Measurements from ENCODE around the gene NFIA. TPM values are rescaled to one million over a fixed set of nuclear protein-coding genes. Genes with fewer than 3 reads are reported as not detected.

The NFIA gene
- total RNA-seq, 6 donors from 2014 or later, result 33.5 to 94.3 (median 44.9) TPM

- DNase-seq (no peak), ATAC-seq (ENCODE audit: low FRiP score in 2 of 2) (no peak)
- peaks cover 0 to 14% (median 4%) of the 10 kb centered on the region in 4 donors for H3K4me1 ChIP-seq
- no peaks in the 10 kb centered on the region for H3K27me3 ChIP-seq
- WGBS, 2 donors, result 92 to 98% methylated on average over 2 of the region's 2 CpGs
- H3K27ac ChIP-seq, result no peak overlapping the region
- no peaks in the 10 kb centered on the region for H3K9me3 ChIP-seq
- H3K36me3 ChIP-seq, result no peaks in the 10 kb centered on the region
- H3K4me3 ChIP-seq, result no peak overlapping the region
- TF ChIP-seq POLR2A (IDR thresholded peaks at IDR 0.05) (no peak), EP300 (IDR thresholded peaks at IDR 0.05) (no peak), POLR2AphosphoS5 (IDR thresholded peaks at IDR 0.05) (no peak), CTCF (IDR thresholded peaks at IDR 0.05) (no peak)
Measured at GRCh38 chr1:61270107-61270506, 187.7 kb downstream of the NFIA start.

GRCh38 chr1:61270761-61271411 lies 188.5 kb downstream of the NFIA start:
- peaks cover 0 to 14% (median 4%) of the 10 kb centered on the region in 4 donors for H3K4me1 ChIP-seq
- no peak for TF ChIP-seq EP300 (IDR thresholded peaks at IDR 0.05)
- no peak for TF ChIP-seq POLR2A (IDR thresholded peaks at IDR 0.05)
- TF ChIP-seq POLR2AphosphoS5 (IDR thresholded peaks at IDR 0.05), result no peak
- no peak for TF ChIP-seq CTCF (IDR thresholded peaks at IDR 0.05)
- H3K27me3 ChIP-seq, result no peaks in the 10 kb centered on the region
- no peak overlapping the region for H3K27ac ChIP-seq
- ATAC-seq (ENCODE audit: low FRiP score in 2 of 2), result no peak
- no peak for DNase-seq
- H3K9me3 ChIP-seq, result no peaks in the 10 kb centered on the region
- no peaks in the 10 kb centered on the region for H3K36me3 ChIP-seq
- H3K4me3 ChIP-seq, result no peak overlapping the region
- WGBS, 2 donors, result 76 to 86% methylated on average over 8 of the region's 8 CpGs

- H3K27me3 ChIP-seq, result no peaks in the 10 kb centered on the region
- peaks cover 0 to 14% (median 4%) of the 10 kb centered on the region in 4 donors for H3K4me1 ChIP-seq
- no peak overlapping the region for H3K27ac ChIP-seq
- WGBS, 2 donors, result 77 to 91% methylated on average over 5 of the region's 5 CpGs
- DNase-seq (no peak), ATAC-seq (ENCODE audit: low FRiP score in 2 of 2) (no peak)
- TF ChIP-seq EP300 (IDR thresholded peaks at IDR 0.05), result no peak
- TF ChIP-seq POLR2A (IDR thresholded peaks at IDR 0.05), result no peak
- H3K36me3 ChIP-seq, result no peaks in the 10 kb centered on the region
- no peaks in the 10 kb centered on the region for H3K9me3 ChIP-seq
- no peak overlapping the region for H3K4me3 ChIP-seq
Measured at GRCh38 chr1:61271412-61271789, 189.0 kb downstream of the NFIA start.

GRCh38 chr1:61273167-61273705 lies 190.9 kb downstream of the NFIA start:
- Histone ChIP-seq H3K27me3 (no peaks in the 10 kb centered on the region), H3K4me1 (peaks cover 0 to 12% (median 4%) of the 10 kb centered on the region in 4 donors), H3K36me3 (no peaks in the 10 kb centered on the region), H3K27ac (no peak overlapping the region), H3K9me3 (no peaks in the 10 kb centered on the region), H3K4me3 (no peak overlapping the region)
- no peak for TF ChIP-seq POLR2A (IDR thresholded peaks at IDR 0.05)
- no peak for TF ChIP-seq CTCF (IDR thresholded peaks at IDR 0.05)
- no peak for TF ChIP-seq POLR2AphosphoS5 (IDR thresholded peaks at IDR 0.05)
- TF ChIP-seq EP300 (IDR thresholded peaks at IDR 0.05), result no peak
- DNase-seq, result no peak
- WGBS, 2 donors, result 88 to 89% methylated on average over 4 of the region's 4 CpGs
- no peak for ATAC-seq (ENCODE audit: low FRiP score in 2 of 2)

- Histone ChIP-seq H3K27me3 (no peaks in the 10 kb centered on the region), H3K4me1 (peaks cover 0 to 9% (median 3%) of the 10 kb centered on the region in 4 donors), H3K9me3 (no peaks in the 10 kb centered on the region), H3K27ac (no peak overlapping the region), H3K4me3 (no peak overlapping the region), H3K36me3 (no peaks in the 10 kb centered on the region)
- no peak for ATAC-seq (ENCODE audit: low FRiP score in 2 of 2)
- DNase-seq, result no peak
- TF ChIP-seq POLR2A (IDR thresholded peaks at IDR 0.05) (no peak), POLR2AphosphoS5 (IDR thresholded peaks at IDR 0.05) (no peak), EP300 (IDR thresholded peaks at IDR 0.05) (no peak), CTCF (IDR thresholded peaks at IDR 0.05) (no peak)
- WGBS, 2 donors, result 94 to 97% methylated on average over 5 of the region's 5 CpGs
Measured at GRCh38 chr1:61273861-61274260, 191.5 kb downstream of the NFIA start.

All from upper lobe of left lung (tissue), 6 donors.